K562 (cell line): ENCODE results near the gene LBHD2. TPM values are rescaled to one million over a fixed set of nuclear protein-coding genes. Genes with fewer than 3 reads are reported as not detected.

Experiments used
- ATAC-seq: fragments of 200-7000 bp; cut with Tn5 transposase; 3 replicates; pipeline ENCODE4 v1.9.1; 2020; ENCODE audit warnings: moderate library complexity
- BruUV-seq: library from RNA; stranded (reverse); fragments of 400-500 nt; replicated peaks from 2 replicates; lab custom pipeline; 2021; lab: Mats Ljungman, UMichigan
- CTCF ChIA-PET: fragments of 300-600 bp; formaldehyde crosslinking; extraction: SDS; loops from one replicate; lab custom pipeline; 2021; ENCODE audit warnings: low intra/inter-chr PET ratio; lab: Yijun Ruan, JAX
- POLR2A ChIA-PET: fragments of 300-600, 350-650 bp; sonication (Branson Sonifier 250); formaldehyde crosslinking; extraction: SDS; loops from one replicate; lab custom pipeline; 2021; ENCODE audit warnings: antibody characterized with exemption, inconsistent platforms; lab: Yijun Ruan, JAX
- DNase-seq, 4 experiments: peaks; one replicate each; pipeline versions ENCODE4 v3.0.0 to v3.0.0-alpha.2; 2011 to 2018; ENCODE audit warnings: low spot score in 3 of 4, mixed read lengths in 3 of 4; ENCODE audit errors: extremely low read depth in 1 of 4
- FAIRE-seq: peaks from 2 replicates; lab custom pipeline; 2011; peaks lifted over from hg19 to GRCh38; lab: Jason Lieb, UNC
- H2AFZ ChIP-seq: 2 replicates; pipeline ENCODE4 v1.6.0; 2011; ENCODE audit warnings: low read depth, low read length, control low read depth, inconsistent platforms
- H3K27ac ChIP-seq: fragments of 200-600 bp; 3 replicates; pipeline ENCODE4 v1.8.0; 2011; ENCODE audit warnings: low read depth, mild to moderate bottlenecking, control low read depth, inconsistent platforms, low read length, moderate library complexity, mixed read lengths; ENCODE audit errors: extremely low read depth
- H3K27me3 ChIP-seq, 2 experiments: fragments of 300-600 bp in 1 of 2; 2 replicates in 1 of 2; 3 replicates in 1 of 2; pipeline versions ENCODE4 v1.6.0 to v1.8.0; 2011; ENCODE audit warnings: inconsistent platforms in 2 of 2, low read length in 2 of 2, mild to moderate bottlenecking in 1 of 2, mixed read lengths in 1 of 2, moderate library complexity in 1 of 2; ENCODE audit not compliant: control insufficient read depth in 2 of 2, insufficient read depth in 2 of 2
- H3K36me3 ChIP-seq: fragments of 300-600 bp; 3 replicates; pipeline ENCODE4 v1.8.0; 2011; ENCODE audit warnings: mild to moderate bottlenecking, low read length, inconsistent platforms; ENCODE audit not compliant: control insufficient read depth, insufficient read depth
- H3K4me1 ChIP-seq, 2 experiments: fragments of 200-600 bp in 1 of 2; replicated peaks in 1 of 2; 2 replicates in 1 of 2; 3 replicates in 1 of 2; pipeline versions ENCODE4 v1.5.1 to v1.8.0; 2011; ENCODE audit warnings: inconsistent platforms in 2 of 2, low read length in 2 of 2, mild to moderate bottlenecking in 1 of 2, mixed read lengths in 1 of 2, moderate library complexity in 1 of 2; ENCODE audit not compliant: control insufficient read depth in 2 of 2, insufficient read depth in 2 of 2
- H3K4me2 ChIP-seq: 2 replicates; pipeline ENCODE4 v1.6.1; 2011; ENCODE audit warnings: low read length, control low read depth, inconsistent platforms, mixed read lengths; ENCODE audit not compliant: insufficient read depth
- H3K4me3 ChIP-seq: fragments of 200-600 bp; sonication (generic), shearing (Covaris generic); 2 replicates; pipeline ENCODE4 v1.5.1; 2016; ENCODE audit warnings: control low read depth, inconsistent platforms
- H3K79me2 ChIP-seq: fragments of 200-600 bp; 3 replicates; pipeline ENCODE4 v1.8.0; 2011; ENCODE audit warnings: low read length, inconsistent platforms; ENCODE audit not compliant: control insufficient read depth, insufficient read depth
- H3K9ac ChIP-seq, 2 experiments: 2 replicates each; pipeline versions ENCODE4 v1.6.0 to v1.6.1; 2011; ENCODE audit warnings: low read depth in 2 of 2, low read length in 2 of 2, control low read depth in 1 of 2, inconsistent platforms in 1 of 2, mild to moderate bottlenecking in 1 of 2, mixed read lengths in 1 of 2; ENCODE audit not compliant: insufficient read depth in 1 of 2
- H3K9me1 ChIP-seq: one replicate; pipeline ENCODE4 v1.6.0; 2011; ENCODE audit warnings: inconsistent platforms, mild to moderate bottlenecking, low read length, moderate library complexity; ENCODE audit not compliant: control insufficient read depth, insufficient read depth
- H3K9me3 ChIP-seq: replicated peaks from 2 replicates; pipeline ENCODE4 v1.5.1; 2011; ENCODE audit warnings: low read depth, low read length, inconsistent platforms; ENCODE audit not compliant: control insufficient read depth, insufficient read depth
- H4K20me1 ChIP-seq: replicated peaks from 2 replicates; pipeline ENCODE4 v1.6.1; 2011; ENCODE audit warnings: low read length, inconsistent platforms, mixed read lengths; ENCODE audit not compliant: control insufficient read depth, insufficient read depth
- ATF7 ChIP-seq: fragments of 450-650 bp; IDR thresholded peaks from 2 replicates; pipeline ENCODE4 v1.7.1; 2014; ENCODE audit warnings: mild to moderate bottlenecking, moderate library complexity
- CBFA2T2 ChIP-seq: fragments of 450-650 bp; conservative IDR thresholded peaks from 2 replicates; pipeline ENCODE4 v1.6.1; 2017; ENCODE audit warnings: mild to moderate bottlenecking
- ESRRA ChIP-seq: fragments of 450-650 bp; IDR thresholded peaks from 2 replicates; pipeline ENCODE4 v1.6.1; 2014; ENCODE audit warnings: low read depth, mild to moderate bottlenecking, moderate library complexity, borderline replicate concordance
- GATA2 ChIP-seq: sonication (generic); formaldehyde crosslinking; IDR thresholded peaks from 2 replicates; pipeline ENCODE4 v1.4.0; 2020; ENCODE audit warnings: mild to moderate bottlenecking, missing genetic modification reagents
- GATAD2A ChIP-seq: fragments of 450-650 bp; IDR thresholded peaks from 2 replicates; pipeline ENCODE4 v1.6.1; 2017
- HMGN3 ChIP-seq: IDR thresholded peaks from 2 replicates; pipeline ENCODE4 v1.6.1; 2011; ENCODE audit warnings: borderline replicate concordance, low read depth, mild to moderate bottlenecking, mixed read lengths, low read length; ENCODE audit not compliant: insufficient read length; ENCODE audit errors: extremely low read depth
- NR2C1 ChIP-seq, 2 experiments: fragments of 450-650 bp; IDR thresholded peaks; 2 replicates each; pipeline ENCODE4 v1.6.1; 2017; ENCODE audit warnings: mild to moderate bottlenecking in 2 of 2, antibody characterized with exemption in 1 of 2, inconsistent platforms in 1 of 2, missing compliant biosample characterization in 1 of 2, missing genetic modification characterization in 1 of 2
- NR2C2 ChIP-seq, 2 experiments: fragments of 200-800 bp in 1 of 2; sonication (Bioruptor generic) in 1 of 2; sonication (generic) in 1 of 2; formaldehyde crosslinking in 1 of 2; IDR thresholded peaks; 2 replicates each; pipeline versions ENCODE4 v1.6.1 to v1.8.0; 2016 to 2022; ENCODE audit warnings: mild to moderate bottlenecking in 1 of 2, missing compliant biosample characterization in 1 of 2, missing genetic modification characterization in 1 of 2, missing genetic modification reagents in 1 of 2
- RNF2 ChIP-seq: sonication (generic); IDR thresholded peaks from 2 replicates; pipeline ENCODE4 v1.6.1; 2016
- SP1 ChIP-seq: sonication (generic); formaldehyde crosslinking; IDR thresholded peaks from 2 replicates; pipeline ENCODE4 v1.8.1; 2022; ENCODE audit warnings: mild to moderate bottlenecking, missing genetic modification reagents
- ZFP36 ChIP-seq: fragments of 150-350 bp; IDR thresholded peaks from 2 replicates; pipeline ENCODE4 v1.6.1; 2018; ENCODE audit warnings: low read length, low read depth; ENCODE audit not compliant: partially characterized antibody
- ZNF239 ChIP-seq: fragments of 250-450 bp; sonication (Bioruptor Pico); IDR thresholded peaks from 2 replicates; pipeline ENCODE4 v1.4.0; 2020; ENCODE audit warnings: mild to moderate bottlenecking
- WGBS: fragments of 100-300 bp; shearing (Covaris generic); methylation state at CpG from one replicate; pipeline ENCODE4 v1.1.6; 2016; ENCODE audit warnings: low coverage, mixed read lengths; ENCODE audit not compliant: insufficient coverage; ENCODE audit errors: missing lambda C conversion rate; 5-methylcytosine and 5-hydroxymethylcytosine counted together
- in situ Hi-C: fragments of 300-500 bp; cut with MboI; formaldehyde crosslinking; loops from 4 replicates; pipeline ENCODE4 v1.15.0; 2018; ENCODE audit warnings: inconsistent platforms, mixed read lengths
- intact Hi-C: fragments of 100-400 bp; cut with micrococcal nuclease; formaldehyde crosslinking; loops from 2 replicates; pipeline ENCODE4 v1.14.2; 2022
- polyA plus RNA-seq, 8 experiments: library from polyadenylated mRNA; depleted of rRNA in 4 of 8; stranded (reverse) in 5 of 8; unstranded in 3 of 8; fragments of >200 nt; fragmentation: Nextera tagmentation in 2 of 8; fragmentation: Illumina TruSeq in 1 of 8; extraction: Ambion mirVana in 2 of 8; extraction: Trizol in 1 of 8; gene quantifications; 2 replicates each; pipeline versions ENCODE4 v1.2.1 to v1.2.3, GENCODE V29; 2011 to 2014; ENCODE audit warnings: inconsistent platforms in 1 of 8, missing spikeins in 1 of 8
- total RNA-seq, 7 experiments: library from RNA; depleted of rRNA in 6 of 7; stranded (reverse); fragments of >200 nt in 6 of 7; fragmentation: Illumina TruSeq in 2 of 7; extraction: Trizol in 2 of 7; gene quantifications; 2 replicates each; pipeline versions ENCODE4 v1.2.1 to v1.2.3, GENCODE V29; 2011 to 2021; ENCODE audit warnings: low replicate concordance in 1 of 7
- TF ChIP-seq, protein P1 (sequence below): fragments of 450-650 bp; IDR thresholded peaks from 2 replicates; pipeline ENCODE4 v1.6.1; 2016; ENCODE audit warnings: antibody characterized with exemption
- TF ChIP-seq, protein P2 (sequence below): sonication (generic); formaldehyde crosslinking; IDR thresholded peaks from 2 replicates; pipeline ENCODE4 v1.8.0; 2022; ENCODE audit warnings: missing genetic modification reagents, mild to moderate bottlenecking, moderate library complexity, borderline replicate concordance

LBHD2 gene
- total and polyA plus RNA-seq, 9 of the 15 experiments (the other 6 are each of a cell fraction or from before 2014, with no cell fraction given) = not detected

DNA sequence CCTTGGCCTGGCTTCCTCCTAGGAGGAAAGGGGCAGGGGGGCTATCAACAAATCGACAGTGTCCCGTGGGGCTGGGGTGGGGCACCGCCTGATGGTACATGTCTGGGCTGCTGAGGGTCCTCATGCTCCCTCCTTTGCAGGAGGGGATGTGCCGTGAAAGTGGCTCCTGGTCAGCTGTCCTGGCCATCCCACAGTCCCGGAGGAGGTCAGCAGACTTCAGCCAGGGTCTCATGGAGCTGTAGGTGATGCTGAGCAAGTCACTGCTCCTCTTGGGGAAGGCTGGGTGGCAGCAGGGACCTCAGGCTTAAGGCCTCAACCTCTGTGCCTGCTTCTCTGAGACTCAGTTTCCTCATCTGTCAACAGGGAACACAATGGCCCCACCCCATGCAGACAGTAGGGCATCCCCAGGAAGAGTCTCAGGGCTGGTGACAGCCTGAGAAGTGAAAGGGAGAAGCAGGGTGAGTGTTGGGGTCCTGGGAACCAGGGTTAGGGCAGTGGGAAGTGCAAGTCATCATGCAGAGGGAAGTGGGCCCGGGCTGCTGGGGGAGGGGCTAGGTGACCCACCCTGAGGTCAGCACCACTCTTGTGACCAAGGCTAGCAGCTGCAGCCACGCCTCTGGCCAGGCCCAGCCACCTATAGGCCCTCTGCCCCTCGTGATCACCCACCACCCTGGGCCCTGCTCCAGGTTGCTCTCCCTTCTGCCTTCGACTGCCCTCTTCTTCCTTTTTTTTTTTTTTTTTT is 34.8 kb downstream of the LBHD2 start:
- ATAC-seq = peak; percentile 48
- peak; percentile 59; the same call in 1 of the 2 replicates for TF ChIP-seq ATF7
- TF ChIP-seq NR2C2 (CRISPR knock-in tag; IDR thresholded peaks at IDR 0.05) = 0 out of 2 replicates have a peak, but pooled peaks have one; percentile 62
- TF ChIP-seq NR2C2 (tag; IDR thresholded peaks at IDR 0.05) = peak; percentile 67
- TF ChIP-seq, protein P1, sequence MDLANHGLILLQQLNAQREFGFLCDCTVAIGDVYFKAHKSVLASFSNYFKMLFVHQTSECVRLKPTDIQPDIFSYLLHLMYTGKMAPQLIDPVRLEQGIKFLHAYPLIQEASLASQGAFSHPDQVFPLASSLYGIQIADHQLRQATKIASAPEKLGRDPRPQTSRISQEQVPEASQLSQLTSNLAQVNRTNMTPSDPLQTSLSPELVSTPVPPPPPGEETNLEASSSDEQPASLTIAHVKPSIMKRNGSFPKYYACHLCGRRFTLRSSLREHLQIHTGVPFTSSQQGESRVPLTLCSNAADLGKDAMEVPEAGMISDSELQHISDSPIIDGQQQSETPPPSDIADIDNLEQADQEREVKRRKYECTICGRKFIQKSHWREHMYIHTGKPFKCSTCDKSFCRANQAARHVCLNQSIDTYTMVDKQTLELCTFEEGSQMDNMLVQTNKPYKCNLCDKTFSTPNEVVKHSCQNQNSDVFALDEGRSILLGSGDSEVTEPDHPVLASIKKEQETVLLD = 0 out of 2 replicates have a peak, but pooled peaks have one; percentile 44
- no peak for TF ChIP-seq ZFP36
- peak; percentile 56; the same call in 1 of the 2 replicates for TF ChIP-seq ESRRA
- TF ChIP-seq RNF2 = peak; percentile 61; the same call in 1 of the 2 replicates
- TF ChIP-seq GATA2 (CRISPR knock-in tag) = no peak
- 0 out of 2 replicates have a peak, but pooled peaks have one; percentile 11 for TF ChIP-seq CBFA2T2
- 0 out of 2 replicates have a peak, but pooled peaks have one; percentile 12 for TF ChIP-seq ZNF239 (CRISPR knock-in tag)
- peak; percentile 70; the same call in 1 of the 2 replicates for TF ChIP-seq NR2C1 (IDR thresholded peaks at IDR 0.05)
- TF ChIP-seq NR2C1 (tag; IDR thresholded peaks at IDR 0.05) = no peak
- TF ChIP-seq, protein P2, sequence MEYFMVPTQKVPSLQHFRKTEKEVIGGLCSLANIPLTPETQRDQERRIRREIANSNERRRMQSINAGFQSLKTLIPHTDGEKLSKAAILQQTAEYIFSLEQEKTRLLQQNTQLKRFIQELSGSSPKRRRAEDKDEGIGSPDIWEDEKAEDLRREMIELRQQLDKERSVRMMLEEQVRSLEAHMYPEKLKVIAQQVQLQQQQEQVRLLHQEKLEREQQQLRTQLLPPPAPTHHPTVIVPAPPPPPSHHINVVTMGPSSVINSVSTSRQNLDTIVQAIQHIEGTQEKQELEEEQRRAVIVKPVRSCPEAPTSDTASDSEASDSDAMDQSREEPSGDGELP = peak; percentile 53; the same call in 1 of the 2 replicates
- TF ChIP-seq HMGN3 = peak; percentile 60
- TF ChIP-seq SP1 (CRISPR knock-in tag) = peak; percentile 54; the same call in 1 of the 2 replicates
- peak; percentile 63; the same call in 1 of the 2 replicates for TF ChIP-seq GATAD2A

More for the DNA sequence above, 34.8 kb downstream of the LBHD2 start:
- H3K79me2 ChIP-seq = peaks cover 4% of the 10 kb centered on the region
- ChIA-PET CTCF (no interaction called here), POLR2A (interaction anchor here (0.6 to 2.0 kb wide), 3 partner anchors 9 to 183 kb away, joined by 3 to 8 read pairs (median 3); no protein-coding TSS in a partner anchor)
- peak overlapping the region; percentile 42 to 78 for H3K9ac ChIP-seq
- H3K4me3 ChIP-seq = no peak overlapping the region
- FAIRE-seq (peak; percentile 60), DNase-seq (peak; percentile 60 to 81 (median 66))
- peak overlapping the region; percentile 40; the same call in 1 of the 2 replicates for H3K4me2 ChIP-seq
- no peaks in the 10 kb centered on the region for H3K9me1 ChIP-seq
- H3K9me3 ChIP-seq = no peaks in the 10 kb centered on the region
- peak overlapping the region; percentile 54 for H2AFZ ChIP-seq
- no peaks in the 10 kb centered on the region for H3K36me3 ChIP-seq
- no TSS peak for BruUV-seq
- H3K27me3 ChIP-seq = no peaks in the 10 kb centered on the region
- intact Hi-C loops = no loop called here
- H3K27ac ChIP-seq = peak overlapping the region; percentile 75
- in situ Hi-C loops = no loop called here
- peaks cover 47 to 83% of the 10 kb centered on the region in 2 experiments for H3K4me1 ChIP-seq
- H4K20me1 ChIP-seq = no peaks in the 10 kb centered on the region
- 56% methylated on average over 6 of the region's 9 CpGs for WGBS
